Loucy (cell line): ENCODE results near the gene RHOA.

Experiments used
- H2AFZ ChIP-seq: fragments of 200-600 bp; sonication (generic); 2 replicates; pipeline ENCODE4 v1.6.0; 2016; ENCODE audit warnings: antibody characterized with exemption, mild to moderate bottlenecking, low read length, moderate library complexity
- H3F3A ChIP-seq: fragments of 200-600 bp; 2 replicates; pipeline ENCODE4 v1.6.0; 2016; ENCODE audit warnings: antibody characterized with exemption, low read depth, mild to moderate bottlenecking
- H3K27me3 ChIP-seq: fragments of 200-600 bp; sonication (generic); 2 replicates; pipeline ENCODE4 v1.6.1; 2014; ENCODE audit warnings: low read length, mild to moderate bottlenecking; ENCODE audit not compliant: insufficient read depth, poor library complexity, severe bottlenecking
- H3K36me3 ChIP-seq: fragments of 200-600 bp; sonication (generic); 2 replicates; pipeline ENCODE4 v1.6.1; 2016; ENCODE audit warnings: low read length; ENCODE audit not compliant: insufficient read depth
- H3K4me1 ChIP-seq: fragments of 200-600 bp; sonication (generic); 2 replicates; pipeline ENCODE4 v1.5.1; 2014; ENCODE audit warnings: low read length, mild to moderate bottlenecking; ENCODE audit not compliant: insufficient read depth, poor library complexity, severe bottlenecking
- H3K4me2 ChIP-seq: fragments of 200-600 bp; sonication (generic); 2 replicates; pipeline ENCODE4 v1.6.0; 2014; ENCODE audit warnings: antibody characterized with exemption, low read length, low read depth, mild to moderate bottlenecking; ENCODE audit not compliant: poor library complexity, severe bottlenecking
- H3K4me3 ChIP-seq: fragments of 200-600 bp; sonication (generic); 2 replicates; pipeline ENCODE4 v1.5.1; 2014; ENCODE audit warnings: low read length, mild to moderate bottlenecking, mixed read lengths; ENCODE audit not compliant: poor library complexity, severe bottlenecking
- H3K79me2 ChIP-seq: fragments of 200-600 bp; sonication (generic); 2 replicates; pipeline ENCODE4 v1.6.1; 2014; ENCODE audit warnings: low read length; ENCODE audit not compliant: insufficient read depth
- H3K9ac ChIP-seq: fragments of 200-600 bp; sonication (generic); 2 replicates; pipeline ENCODE4 v1.6.0; 2014; ENCODE audit warnings: mild to moderate bottlenecking, low read depth, low read length, moderate library complexity; ENCODE audit not compliant: poor library complexity, severe bottlenecking
- H3K9me2 ChIP-seq: fragments of 200-600 bp; sonication (generic); replicated peaks from 2 replicates; pipeline ENCODE4 v1.6.1; 2016; ENCODE audit warnings: low read depth, low read length, mixed read lengths
- H3K9me3 ChIP-seq: fragments of 200-600 bp; sonication (generic); 2 replicates; pipeline ENCODE4 v1.6.1; 2014; ENCODE audit warnings: mild to moderate bottlenecking, antibody characterized with exemption, low read length, low read depth; ENCODE audit not compliant: insufficient read depth
- H4K20me1 ChIP-seq: fragments of 200-600 bp; sonication (generic); 2 replicates; pipeline ENCODE4 v1.6.0; 2014; ENCODE audit warnings: antibody characterized with exemption, low read length, mild to moderate bottlenecking; ENCODE audit not compliant: insufficient read depth, poor library complexity, severe bottlenecking
- CTCF ChIP-seq: fragments of 200-600 bp; sonication (generic); conservative IDR thresholded peaks from 2 replicates; pipeline ENCODE4 v1.5.1; 2014; ENCODE audit warnings: mild to moderate bottlenecking, antibody characterized with exemption, low read length
- EZH2phosphoT487 ChIP-seq: fragments of 200-600 bp; IDR thresholded peaks from 2 replicates; pipeline ENCODE4 v1.6.1; 2018; ENCODE audit warnings: antibody characterized with exemption, mild to moderate bottlenecking, moderate library complexity, borderline replicate concordance

Gene RHOA

GRCh38 chr3:49422379-49423248 is 10.8 kb upstream of the RHOA start, which contains the start of gene AMT:
TSS of gene AMT (minus strand) at chr3:49422473. CDS start at chr3:49422450, 23 bp downstream.
- H2AFZ ChIP-seq = no peak within 1 kb of the TSS
- TF ChIP-seq EZH2phosphoT487 = no peak
- TF ChIP-seq CTCF = no peak
- no peaks in the 10 kb centered on the region for H3K9me3 ChIP-seq
- no peak within 1 kb of the TSS for H3K4me3 ChIP-seq
- H3K9me2 ChIP-seq = no peaks in the 10 kb centered on the region
- peaks cover 17% of the 10 kb centered on the region for H3K4me1 ChIP-seq
- H3K4me2 ChIP-seq = no peak within 1 kb of the TSS
- no peaks in the 10 kb centered on the region for H3K27me3 ChIP-seq
- no peaks in the 10 kb centered on the region for H3K36me3 ChIP-seq
- H3F3A ChIP-seq = no peaks in the 10 kb centered on the region
- H3K9ac ChIP-seq = no peak within 1 kb of the TSS
- H3K79me2 ChIP-seq = 0 out of 2 replicates have a peak, but pooled peaks cover 6% of the 10 kb centered on the region
- no peaks in the 10 kb centered on the region for H4K20me1 ChIP-seq

- TF ChIP-seq CTCF (no peak), EZH2phosphoT487 (no peak)
- Histone ChIP-seq H3K4me3 (no peak overlapping the region), H4K20me1 (no peaks in the 10 kb centered on the region), H3K27me3 (no peaks in the 10 kb centered on the region), H3K36me3 (no peaks in the 10 kb centered on the region), H3F3A (no peaks in the 10 kb centered on the region), H3K9me3 (no peaks in the 10 kb centered on the region), H2AFZ (no peak overlapping the region), H3K4me2 (no peak overlapping the region), H3K9ac (no peak overlapping the region), H3K79me2 (0 out of 2 replicates have a peak, but pooled peaks cover 7% of the 10 kb centered on the region), H3K9me2 (no peaks in the 10 kb centered on the region), H3K4me1 (peaks cover 24% of the 10 kb centered on the region)
Observed at GRCh38 chr3:49421890-49422378, 10.2 kb upstream of the RHOA start.

GRCh38 chr3:49417516-49418120 is 5.8 kb upstream of the RHOA start:
- Histone ChIP-seq H3K9ac (peak overlapping the region; percentile 66), H3K9me2 (no peaks in the 10 kb centered on the region), H3K4me3 (no peak overlapping the region), H2AFZ (no peak overlapping the region), H4K20me1 (no peaks in the 10 kb centered on the region), H3K36me3 (no peaks in the 10 kb centered on the region), H3K4me2 (peak overlapping the region; percentile 86), H3K4me1 (peaks cover 37% of the 10 kb centered on the region), H3K79me2 (peaks cover 19% of the 10 kb centered on the region), H3F3A (peaks cover 10% of the 10 kb centered on the region), H3K9me3 (no peaks in the 10 kb centered on the region), H3K27me3 (no peaks in the 10 kb centered on the region)
- TF ChIP-seq CTCF (no peak), EZH2phosphoT487 (no peak)
